WERI-Rb-1 (cell line): ENCODE measurements around the gene CPSF3.
A peak's percentile ranks its signal among the peaks of the same experiment; 100 is the strongest.

Experiments used
- DNase-seq: peaks from one replicate; pipeline ENCODE4 v3.0.0-alpha.2; 2020
- H3K27ac ChIP-seq: fragments of 250-450 bp; sonication (Bioruptor Pico); 2 replicates; pipeline ENCODE4 v1.5.1; 2020; ENCODE audit warnings: mild to moderate bottlenecking, moderate library complexity
- H3K27me3 ChIP-seq: fragments of 250-450 bp; sonication (Bioruptor Pico); 2 replicates; pipeline ENCODE4 v1.5.1; 2021; ENCODE audit warnings: mild to moderate bottlenecking, low read depth, moderate library complexity; ENCODE audit not compliant: insufficient read depth, severe bottlenecking
- H3K36me3 ChIP-seq: fragments of 250-450 bp; sonication (Bioruptor Pico); 2 replicates; pipeline ENCODE4 v1.5.1; 2020; ENCODE audit warnings: mild to moderate bottlenecking, moderate library complexity
- H3K4me3 ChIP-seq: 2 replicates; pipeline ENCODE4 v1.5.1; 2011; ENCODE audit warnings: low read depth, mild to moderate bottlenecking, control low read depth, low read length
- H3K9me3 ChIP-seq: fragments of 250-450 bp; sonication (Bioruptor Pico); 2 replicates; pipeline ENCODE4 v1.5.1; 2021; ENCODE audit warnings: mild to moderate bottlenecking, moderate library complexity; ENCODE audit not compliant: severe bottlenecking
- TF ChIP-seq, protein P1 (sequence below): IDR thresholded peaks from 2 replicates; pipeline ENCODE4 v1.5.1; 2011; ENCODE audit warnings: low read depth, mild to moderate bottlenecking, control low read depth, inconsistent platforms, low read length

Gene CPSF3

DNA sequence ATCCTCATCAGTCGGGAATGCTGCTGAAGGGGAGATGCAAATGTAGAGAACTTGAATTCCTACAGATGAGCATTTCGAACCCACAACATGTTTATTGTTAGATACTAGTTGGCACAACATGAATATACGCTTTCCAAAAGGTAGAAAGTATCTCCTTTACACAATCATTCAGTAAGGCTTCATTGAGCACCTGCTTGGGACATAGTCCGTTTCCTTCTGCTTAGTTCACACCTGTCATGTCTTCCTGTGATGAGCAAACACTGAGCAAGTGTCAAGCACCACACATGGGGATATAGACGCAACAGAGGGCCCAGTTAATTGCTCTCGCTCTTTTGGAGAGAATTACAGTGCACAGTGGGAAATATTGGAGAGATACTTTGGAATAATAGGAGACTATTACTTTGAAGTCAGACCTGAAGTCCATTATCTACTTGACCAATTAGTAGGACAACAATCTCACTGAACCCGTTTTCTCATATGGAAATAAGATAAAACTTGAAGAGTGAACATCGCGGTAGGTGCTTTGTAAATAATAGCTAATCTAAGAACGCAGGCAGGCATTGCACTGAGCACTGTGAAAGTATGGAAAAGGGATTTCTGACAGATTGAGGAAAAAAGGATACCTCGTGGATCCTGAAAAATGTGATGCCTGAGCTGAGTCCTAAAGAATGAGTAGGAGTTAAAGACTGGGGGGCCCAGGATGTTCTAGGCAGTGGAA is 1.2 kb downstream of the CPSF3 start:
- Histone ChIP-seq H3K4me3 (peak overlapping the region; percentile 98), H3K27me3 (no peaks in the 10 kb centered on the region), H3K9me3 (no peaks in the 10 kb centered on the region), H3K27ac (no peak overlapping the region; the same call in 1 of the 2 replicates), H3K36me3 (peaks cover 19% of the 10 kb centered on the region)
- DNase-seq = no peak
- TF ChIP-seq, protein P1, sequence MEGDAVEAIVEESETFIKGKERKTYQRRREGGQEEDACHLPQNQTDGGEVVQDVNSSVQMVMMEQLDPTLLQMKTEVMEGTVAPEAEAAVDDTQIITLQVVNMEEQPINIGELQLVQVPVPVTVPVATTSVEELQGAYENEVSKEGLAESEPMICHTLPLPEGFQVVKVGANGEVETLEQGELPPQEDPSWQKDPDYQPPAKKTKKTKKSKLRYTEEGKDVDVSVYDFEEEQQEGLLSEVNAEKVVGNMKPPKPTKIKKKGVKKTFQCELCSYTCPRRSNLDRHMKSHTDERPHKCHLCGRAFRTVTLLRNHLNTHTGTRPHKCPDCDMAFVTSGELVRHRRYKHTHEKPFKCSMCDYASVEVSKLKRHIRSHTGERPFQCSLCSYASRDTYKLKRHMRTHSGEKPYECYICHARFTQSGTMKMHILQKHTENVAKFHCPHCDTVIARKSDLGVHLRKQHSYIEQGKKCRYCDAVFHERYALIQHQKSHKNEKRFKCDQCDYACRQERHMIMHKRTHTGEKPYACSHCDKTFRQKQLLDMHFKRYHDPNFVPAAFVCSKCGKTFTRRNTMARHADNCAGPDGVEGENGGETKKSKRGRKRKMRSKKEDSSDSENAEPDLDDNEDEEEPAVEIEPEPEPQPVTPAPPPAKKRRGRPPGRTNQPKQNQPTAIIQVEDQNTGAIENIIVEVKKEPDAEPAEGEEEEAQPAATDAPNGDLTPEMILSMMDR = no peak

DNA sequence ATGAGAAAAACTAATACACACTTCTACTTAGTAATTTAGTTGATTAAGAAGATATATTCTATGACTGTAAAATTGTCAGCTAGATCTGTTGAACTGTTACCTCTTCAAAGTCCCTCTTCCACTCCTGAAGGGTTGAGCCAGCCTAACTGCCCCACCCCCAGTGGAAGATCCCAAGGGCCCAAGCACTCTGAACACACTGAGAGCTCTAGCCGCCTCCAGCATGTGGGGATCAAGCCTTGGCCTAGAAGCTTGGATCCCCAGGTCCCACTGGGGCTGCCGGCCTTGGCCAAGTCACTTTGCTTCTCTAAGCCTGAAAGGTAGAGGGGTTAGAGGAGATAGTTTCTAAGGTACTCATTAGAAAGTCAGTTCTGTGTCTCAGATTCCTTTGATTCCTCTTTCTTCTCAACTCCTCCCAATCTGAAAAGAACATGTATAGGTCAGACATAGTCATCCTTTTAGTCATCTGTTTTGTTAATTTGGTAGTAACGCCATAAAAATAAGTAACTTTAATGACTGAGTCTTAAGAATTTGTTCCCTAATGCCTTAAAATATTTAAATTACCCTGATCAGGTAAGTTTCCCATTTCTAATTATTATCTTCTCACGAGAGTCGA is 5.6 kb downstream of the CPSF3 start:
- TF ChIP-seq, protein P1 = no peak
- H3K9me3 ChIP-seq = no peaks in the 10 kb centered on the region
- no peaks in the 10 kb centered on the region for H3K27me3 ChIP-seq
- H3K36me3 ChIP-seq = peaks cover 58% of the 10 kb centered on the region
- H3K4me3 ChIP-seq = no peak overlapping the region
- no peak overlapping the region for H3K27ac ChIP-seq
- no peak for DNase-seq

DNA sequence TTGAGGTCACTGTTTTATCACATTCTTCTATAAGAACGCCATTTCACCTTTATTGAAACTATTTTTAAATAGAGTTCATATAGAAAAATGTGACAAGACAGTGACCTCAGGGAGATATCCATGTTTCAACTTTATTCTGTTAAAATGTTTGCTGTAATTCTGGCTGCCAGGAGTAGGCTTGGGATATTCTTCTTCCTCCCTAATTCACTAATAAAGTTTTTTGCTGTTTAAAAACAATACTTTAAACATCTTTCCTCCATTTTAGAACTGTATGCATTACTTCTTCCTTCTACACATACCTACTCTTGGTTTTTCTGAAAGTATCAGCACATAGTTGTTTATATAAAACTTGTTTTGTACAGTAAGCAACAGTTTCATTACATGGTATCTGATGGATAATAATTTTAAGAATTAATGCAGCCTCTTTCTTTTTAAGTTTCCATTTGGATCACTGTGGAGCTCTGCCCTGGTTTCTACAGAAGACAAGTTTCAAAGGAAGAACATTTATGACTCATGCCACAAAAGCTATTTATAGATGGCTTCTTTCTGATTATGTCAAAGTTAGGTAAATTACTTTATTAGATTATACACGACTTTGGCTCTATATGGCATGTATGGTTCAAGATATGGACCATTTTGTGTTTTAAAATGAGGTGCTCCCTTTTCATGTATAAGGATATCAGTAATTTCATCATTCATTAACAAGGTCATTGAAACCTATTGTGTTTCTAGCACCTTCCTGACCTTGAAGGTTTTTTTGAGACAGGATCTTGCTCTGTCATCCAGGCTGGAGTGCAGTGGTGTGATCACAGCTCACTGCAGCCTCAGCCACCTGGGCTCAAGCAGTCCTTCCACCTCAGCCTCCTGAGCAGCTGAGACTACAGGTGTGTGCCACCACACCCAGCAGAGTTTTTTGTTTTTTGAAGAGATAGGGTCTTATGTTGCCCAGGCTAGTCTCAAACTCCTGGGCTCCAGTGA is 7.2 kb downstream of the CPSF3 start:
- H3K4me3 ChIP-seq = no peak overlapping the region
- no peak overlapping the region for H3K27ac ChIP-seq
- TF ChIP-seq, protein P1 = no peak
- DNase-seq = no peak
- H3K36me3 ChIP-seq = peaks cover 65% of the 10 kb centered on the region
- H3K27me3 ChIP-seq = no peaks in the 10 kb centered on the region
- H3K9me3 ChIP-seq = no peaks in the 10 kb centered on the region

DNA sequence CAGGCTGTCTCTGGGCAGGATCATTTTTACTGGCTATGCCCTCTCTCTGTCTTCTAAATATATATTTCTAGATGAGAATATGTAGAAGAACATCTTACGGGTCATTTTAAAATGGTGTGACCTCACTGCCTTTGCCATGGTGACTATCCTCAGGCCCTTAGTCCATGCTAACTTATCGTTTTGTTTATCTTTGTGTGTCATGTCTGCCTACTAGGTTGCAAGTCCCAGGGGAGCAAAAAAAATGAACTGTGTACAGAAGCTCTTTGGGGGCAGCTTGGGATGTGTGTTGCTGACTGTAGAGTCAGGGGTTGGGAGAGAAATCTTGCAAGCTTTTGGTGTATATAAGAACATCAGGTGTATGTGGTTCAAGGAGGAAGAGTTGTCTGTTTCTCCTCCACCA is 11.0 kb downstream of the CPSF3 start:
- Histone ChIP-seq H3K9me3 (no peaks in the 10 kb centered on the region), H3K27me3 (no peaks in the 10 kb centered on the region), H3K27ac (no peak overlapping the region), H3K4me3 (no peak overlapping the region), H3K36me3 (peaks cover 87% of the 10 kb centered on the region)
- no peak for DNase-seq
- TF ChIP-seq, protein P1 = no peak

DNA sequence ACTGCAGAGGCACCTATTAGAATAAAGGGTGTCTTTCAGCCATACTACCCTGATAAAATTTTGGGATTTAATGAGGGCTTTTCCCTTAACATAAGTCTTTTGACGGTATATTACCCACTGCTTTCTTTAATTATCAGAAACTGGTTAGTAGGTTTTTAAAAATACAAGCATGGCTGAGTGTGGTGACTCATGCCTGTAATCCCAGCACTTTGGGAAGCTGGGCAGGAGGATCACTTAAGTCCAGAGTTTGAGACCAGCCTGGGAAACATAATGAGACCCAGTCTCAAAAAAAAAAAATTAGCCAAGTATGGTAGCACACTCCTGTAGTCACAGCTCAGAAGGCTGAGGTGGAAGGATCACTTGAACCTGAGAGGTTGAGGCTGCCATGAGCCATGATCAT is 16.1 kb downstream of the CPSF3 start:
- DNase-seq = no peak
- Histone ChIP-seq H3K36me3 (peaks cover 85% of the 10 kb centered on the region), H3K27ac (no peak overlapping the region), H3K4me3 (no peak overlapping the region), H3K9me3 (no peaks in the 10 kb centered on the region), H3K27me3 (no peaks in the 10 kb centered on the region)
- TF ChIP-seq, protein P1 = no peak
